ENCODE measurements around the gene NPC2.

NPC2 gene

DNA sequence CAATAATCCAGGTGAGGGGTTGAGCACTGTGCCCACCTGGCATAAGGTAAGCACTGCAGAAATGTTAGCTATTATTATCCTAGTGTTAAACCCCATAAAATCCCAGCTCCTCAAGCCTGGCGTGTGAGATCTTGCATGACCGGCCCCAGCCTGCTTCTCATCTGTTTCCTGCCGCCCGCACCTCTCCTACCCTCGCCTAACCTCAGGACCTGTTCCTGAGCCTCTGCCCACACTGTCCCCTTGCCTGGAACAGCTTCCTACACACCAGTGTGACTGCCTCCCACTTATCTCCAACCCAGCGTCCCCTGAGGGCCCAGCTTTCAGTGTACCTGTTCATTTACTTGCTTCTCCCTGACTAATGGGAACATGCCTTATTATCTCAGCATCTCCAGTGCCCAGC lies 25.1 kb upstream of the NPC2 start:
- no peak for DNase-seq

DNA sequence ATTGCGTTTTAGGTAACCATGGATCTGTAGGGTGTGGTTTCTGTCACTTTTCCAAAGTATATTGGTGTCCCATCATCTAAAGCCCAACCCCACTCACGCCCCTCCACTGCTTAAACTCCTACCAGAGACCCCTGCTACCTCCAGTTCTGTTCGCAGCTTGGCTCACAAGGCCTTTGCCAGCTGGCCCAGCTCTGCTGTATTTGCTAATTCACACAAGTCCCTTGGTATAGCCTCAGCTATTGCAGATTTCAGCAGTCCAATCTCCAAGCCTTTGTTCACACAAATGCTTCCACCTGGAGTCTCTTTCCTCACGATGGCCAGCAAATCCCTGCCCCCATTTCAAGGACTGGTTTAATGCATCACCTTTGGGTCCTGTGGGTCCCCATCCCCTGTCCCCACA lies 24.6 kb upstream of the NPC2 start:
- no peak for DNase-seq

GRCh38 chr14:74516451-74517160 lies 23.5 kb upstream of the NPC2 start:
- no peak for DNase-seq

GRCh38 chr14:74515891-74516412 lies 22.8 kb upstream of the NPC2 start:
- DNase-seq: no peak

- no peak for DNase-seq
These were observed 21.4 kb upstream of the NPC2 start for GRCh38 chr14:74514471-74514941.

GRCh38 chr14:74511966-74512830 lies 19.1 kb upstream of the NPC2 start:
- no peak for DNase-seq

DNA sequence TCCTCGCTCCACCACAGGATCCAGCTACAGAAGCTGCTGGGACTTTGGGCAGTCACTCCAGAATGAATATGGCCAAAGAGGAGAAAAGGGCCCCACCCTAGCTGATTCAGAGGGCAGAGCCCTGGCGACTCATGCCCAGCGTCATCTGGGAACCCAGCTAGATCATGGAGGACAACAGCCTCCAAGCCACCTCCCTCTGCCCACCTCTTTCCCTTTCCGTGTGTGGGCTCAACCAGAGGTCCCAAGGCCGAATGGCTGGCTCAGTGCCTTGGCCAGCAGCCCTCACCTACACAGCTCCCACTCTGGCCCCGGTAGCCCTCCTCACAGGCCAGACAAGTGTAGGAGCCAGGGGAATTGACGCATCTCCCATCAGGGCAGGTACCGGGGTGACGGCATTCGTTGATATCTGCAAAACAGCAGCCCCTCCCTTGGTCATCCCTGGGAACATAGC lies 17.9 kb upstream of the NPC2 start:
- DNase-seq: no peak

DNA sequence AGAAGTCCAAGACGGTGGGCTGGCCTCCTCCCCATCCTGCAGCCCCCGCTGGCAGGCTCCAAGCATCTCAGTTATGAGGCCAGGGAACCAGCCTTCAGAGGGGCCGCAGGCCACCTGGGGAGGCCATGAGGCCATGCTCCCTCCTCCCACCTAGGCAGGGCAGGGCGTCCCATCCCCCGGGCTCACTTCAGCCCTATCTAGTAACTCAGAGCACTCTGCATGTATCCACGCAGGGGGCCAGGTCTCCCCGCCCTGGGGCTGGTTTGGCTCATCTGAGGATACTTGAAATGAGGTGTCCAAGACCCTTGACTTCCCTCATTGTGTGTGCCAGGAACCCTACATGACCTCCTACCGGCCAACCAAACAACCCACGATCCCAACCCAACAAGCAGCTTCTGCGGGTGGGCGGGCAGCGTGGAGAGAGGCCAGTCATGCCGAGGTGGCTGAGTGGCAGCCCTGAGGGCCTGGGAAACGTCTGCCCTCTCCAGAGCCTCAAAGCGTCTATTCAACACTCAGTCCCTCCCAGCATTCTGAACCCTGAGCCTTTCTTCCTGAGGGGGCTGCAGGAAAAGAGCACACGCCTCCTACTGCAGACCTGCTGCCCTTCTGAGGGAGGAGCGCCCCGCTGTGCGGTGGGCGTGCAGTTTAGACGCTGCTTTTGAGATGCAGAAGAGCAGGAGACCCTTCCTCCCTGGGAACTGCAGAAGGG lies 17.3 kb upstream of the NPC2 start:
- DNase-seq: no peak

DNA sequence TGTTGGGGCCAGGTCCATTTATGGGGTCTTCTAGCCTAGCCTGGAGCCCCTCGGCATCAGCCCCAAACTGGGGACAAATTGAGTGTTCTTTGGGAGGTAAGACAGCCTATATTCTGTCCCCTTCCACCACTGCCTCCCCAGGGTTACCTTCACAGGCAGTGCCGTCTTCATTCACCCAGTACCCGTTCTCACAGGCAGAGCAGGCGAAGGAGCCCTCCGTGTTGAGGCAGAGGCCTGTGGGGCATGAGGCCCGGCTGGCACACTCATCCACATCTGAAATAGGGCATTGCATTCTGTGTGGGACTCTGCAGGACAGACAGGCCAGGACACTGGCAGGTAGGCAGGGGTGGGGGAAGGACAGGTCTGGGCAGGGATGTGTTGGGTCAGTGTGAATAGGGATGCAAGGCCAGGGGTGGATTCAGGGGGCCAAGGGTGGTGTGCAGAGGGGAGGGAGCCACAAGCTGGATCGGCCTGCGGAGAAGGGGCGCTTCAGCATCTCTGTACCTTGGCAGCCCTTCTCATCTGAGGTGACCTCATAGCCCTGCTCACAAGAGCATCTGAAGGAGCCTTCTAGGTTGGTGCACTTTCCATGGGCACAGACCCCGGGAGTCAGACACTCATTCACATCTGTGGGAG lies 16.6 kb upstream of the NPC2 start:
- DNase-seq: no peak

DNA sequence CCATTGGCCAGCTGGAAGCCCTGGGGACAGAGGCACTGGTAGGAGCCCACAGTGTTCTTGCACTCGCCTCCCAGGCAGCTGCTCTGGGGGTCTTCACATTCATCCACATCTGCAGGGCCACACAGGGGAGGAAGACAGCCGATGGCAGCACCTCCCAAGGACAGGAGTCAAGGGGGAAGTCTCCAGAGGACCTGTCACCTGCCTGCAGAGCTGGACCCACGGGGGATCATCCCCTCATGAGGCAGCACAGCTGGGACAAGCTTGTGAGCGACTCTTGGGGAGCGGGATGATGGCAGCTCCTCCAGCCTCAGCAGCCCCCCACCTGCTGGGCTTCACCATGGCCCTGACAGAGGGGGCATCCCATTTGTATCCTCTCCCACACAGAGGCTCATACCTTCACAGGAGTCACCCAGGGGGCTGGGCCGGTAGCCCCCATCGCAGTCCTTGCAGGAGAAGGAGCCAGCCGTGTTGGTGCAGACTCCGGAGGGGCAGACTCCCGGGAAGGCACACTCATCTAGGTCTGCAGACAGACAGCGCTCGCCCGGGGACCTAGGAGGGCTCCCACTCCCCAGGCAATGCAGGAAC lies 15.8 kb upstream of the NPC2 start:
- no peak for DNase-seq

DNA sequence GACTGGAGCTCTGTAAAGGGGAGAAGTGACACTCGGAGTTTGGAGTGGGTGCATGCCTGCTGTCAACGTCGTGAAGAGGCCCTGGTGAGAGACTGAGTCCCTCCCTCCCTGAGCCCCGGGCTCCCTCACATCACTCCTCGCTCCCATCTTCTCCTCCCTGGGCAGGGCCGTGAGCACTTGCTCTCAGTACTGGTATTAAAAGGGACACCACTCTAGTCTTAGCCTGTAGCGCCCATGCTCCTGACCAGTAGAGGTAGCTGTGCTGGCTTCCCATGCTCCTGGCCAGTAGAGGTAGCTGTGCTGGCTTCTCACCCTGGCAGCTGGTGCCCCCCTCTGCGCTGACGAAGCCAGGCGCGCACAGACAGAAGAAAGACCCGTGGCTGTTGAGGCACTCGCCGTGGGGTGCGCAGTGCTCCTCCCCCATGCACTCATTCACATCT lies 15.2 kb upstream of the NPC2 start:
- DNase-seq: no peak

DNA sequence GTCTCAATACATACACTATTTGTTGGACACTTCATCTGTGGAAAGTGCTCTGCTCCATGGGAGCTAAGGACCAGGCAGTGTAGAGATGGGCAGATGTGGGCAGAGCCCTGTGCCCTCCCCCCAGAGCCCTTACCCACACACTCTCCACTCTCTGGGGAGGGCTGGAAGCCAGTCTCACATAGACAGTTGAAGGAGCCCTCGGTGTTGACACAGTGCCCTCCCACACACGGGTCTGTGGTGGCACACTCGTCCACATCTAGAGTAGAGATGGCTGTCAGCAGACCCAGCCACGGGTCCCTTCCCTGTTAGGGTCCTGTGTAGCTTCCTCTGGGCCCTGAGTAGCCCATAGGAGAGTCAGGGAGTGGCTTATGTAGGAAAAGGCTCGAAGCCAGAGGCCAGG lies 14.7 kb upstream of the NPC2 start:
- no peak for DNase-seq

- no peak for DNase-seq
These were observed 14.0 kb upstream of the NPC2 start for GRCh38 chr14:74507085-74507484.

- no peak for DNase-seq
These were observed 13.3 kb upstream of the NPC2 start for GRCh38 chr14:74506411-74506851.

GRCh38 chr14:74505831-74506230 lies 12.7 kb upstream of the NPC2 start:
- DNase-seq: no peak

DNA sequence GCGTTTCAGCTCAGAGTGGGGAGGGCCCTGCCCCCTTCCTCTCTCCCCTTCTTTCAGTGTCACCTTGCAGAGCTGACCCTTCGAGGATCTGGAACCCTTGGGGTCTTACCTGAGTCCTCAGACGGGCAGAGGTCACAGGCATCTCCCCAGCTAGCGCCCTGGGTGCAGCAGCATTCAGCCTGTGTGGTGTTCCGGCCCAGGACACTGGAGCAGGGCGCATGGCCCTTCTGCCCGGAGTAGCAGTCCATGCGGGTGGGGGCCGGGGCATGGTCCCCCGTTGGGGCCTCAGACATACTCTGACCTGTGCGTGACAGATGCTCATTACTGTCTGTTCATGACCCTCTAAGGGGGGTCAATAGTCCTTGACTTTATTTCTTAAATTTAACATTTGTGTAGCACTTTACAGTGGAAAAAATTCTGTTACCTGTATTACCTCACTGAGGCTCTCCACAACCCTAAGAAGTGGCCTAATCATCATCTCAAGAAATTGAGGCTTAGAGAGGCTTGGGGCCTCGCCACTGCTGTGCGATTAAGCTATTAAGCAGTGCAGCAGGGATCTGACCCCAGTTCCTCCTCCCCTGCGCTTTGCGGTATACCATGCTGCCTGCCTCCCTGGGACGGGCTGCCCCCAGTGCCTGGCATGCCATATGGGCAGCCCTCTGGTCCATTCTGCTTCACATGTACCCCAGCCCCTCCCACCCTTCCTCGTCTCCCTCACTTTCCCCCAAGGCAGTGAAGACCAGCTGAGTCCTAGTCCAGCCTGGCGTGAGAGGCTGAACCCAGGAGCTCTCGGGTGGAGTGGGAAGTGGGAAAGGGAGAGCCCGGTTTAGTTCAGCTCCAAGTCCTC lies 12.0 kb upstream of the NPC2 start:
- no peak for DNase-seq

GRCh38 chr14:74504412-74504811 lies 11.3 kb upstream of the NPC2 start:
- DNase-seq: no peak

GRCh38 chr14:74503938-74504335 lies 10.8 kb upstream of the NPC2 start:
- no peak for DNase-seq

DNA sequence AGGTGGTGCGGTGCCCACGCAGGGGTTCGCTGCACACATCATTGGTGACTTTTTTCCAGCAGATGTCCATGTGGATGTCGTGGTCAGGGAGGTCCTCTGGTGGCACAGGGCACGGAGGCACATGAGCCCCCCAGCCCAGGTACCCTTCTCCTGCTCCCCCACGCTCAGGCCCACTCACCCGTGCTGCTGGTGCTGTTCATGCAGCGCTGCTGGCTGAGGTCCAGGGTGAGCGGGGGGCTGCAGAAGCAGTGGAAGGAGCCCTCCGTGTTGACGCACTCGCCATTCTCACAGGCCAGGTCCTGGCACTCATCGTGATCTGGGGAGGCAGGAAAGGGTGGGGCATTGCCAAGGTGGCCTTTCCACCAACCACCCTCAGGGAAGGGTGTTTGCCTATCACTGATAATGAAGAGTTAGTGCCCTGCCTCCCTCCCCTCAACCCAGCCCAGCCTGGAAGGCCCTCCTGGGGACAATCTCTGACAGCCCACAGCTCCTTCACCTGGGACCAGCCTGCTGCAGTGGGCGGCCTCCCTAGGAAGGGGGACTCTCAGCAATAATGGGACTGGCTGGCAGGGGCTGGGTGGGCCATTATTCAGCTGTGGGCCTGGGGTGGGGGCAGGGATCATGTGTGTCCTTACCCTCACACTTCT lies 10.3 kb upstream of the NPC2 start:
- DNase-seq: no peak

- no peak for DNase-seq
These were observed 9.3 kb upstream of the NPC2 start for GRCh38 chr14:74502236-74503019.

Data from activated T-cell treated with anti-CD3 and anti-CD28 coated beads for 4 hours (primary cell).